PC-3 (cell line): ENCODE measurements around the gene SPCS3. TPM values are rescaled to one million over a fixed set of nuclear protein-coding genes. Genes with fewer than 3 reads are reported as not detected.

Experiments used
- ATAC-seq: fragments of 200-7000 bp; cut with Tn5 transposase; 2 replicates; pipeline ENCODE4 v1.9.1; 2020; ENCODE audit warnings: mild to moderate bottlenecking, moderate library complexity
- BruUV-seq: library from RNA; stranded (reverse); fragments of 400-500 nt; replicated peaks from 2 replicates; lab custom pipeline; 2021; lab: Mats Ljungman, UMichigan
- CTCF ChIA-PET: fragments of 300-600 bp; sonication (Branson Sonifier 250); formaldehyde crosslinking; loops from one replicate; lab custom pipeline; 2022; ENCODE audit warnings: antibody characterized with exemption; lab: Charles Lee
- POLR2A ChIA-PET: fragments of 300-600 bp; sonication (Branson Sonifier 250); formaldehyde crosslinking; loops from one replicate; lab custom pipeline; 2022; ENCODE audit warnings: antibody characterized with exemption; ENCODE audit not compliant: unreplicated experiment; lab: Charles Lee
- DNase-seq: peaks from one replicate; pipeline ENCODE4 v3.0.0-alpha.2; 2015
- H2AFZ ChIP-seq: fragments of 300-600 bp; sonication (generic); 2 replicates; pipeline ENCODE4 v1.6.0; 2016; ENCODE audit warnings: antibody characterized with exemption, low read length
- H3F3A ChIP-seq: fragments of 300-600 bp; sonication (generic); one replicate; pipeline ENCODE4 v1.6.0; 2017; ENCODE audit warnings: antibody characterized with exemption, low read length, control low read depth, mild to moderate bottlenecking; ENCODE audit not compliant: unreplicated experiment
- H3K27ac ChIP-seq: fragments of 300-600 bp; sonication (generic); 2 replicates; pipeline ENCODE4 v1.5.1; 2016; ENCODE audit warnings: mild to moderate bottlenecking, low read length
- H3K27me3 ChIP-seq: fragments of 300-600 bp; sonication (generic); 2 replicates; pipeline ENCODE4 v1.6.1; 2016; ENCODE audit warnings: low read length, mixed read lengths
- H3K36me3 ChIP-seq: fragments of 300-600 bp; sonication (generic); 2 replicates; pipeline ENCODE4 v1.6.1; 2016; ENCODE audit warnings: low read depth, mixed run types, low read length, mixed read lengths
- H3K4me1 ChIP-seq: fragments of 300-600 bp; sonication (generic); 2 replicates; pipeline ENCODE4 v1.5.1; 2016; ENCODE audit warnings: low read length; ENCODE audit not compliant: insufficient read depth
- H3K4me2 ChIP-seq: fragments of 300-600 bp; sonication (generic); 2 replicates; pipeline ENCODE4 v1.6.0; 2016; ENCODE audit warnings: low read length
- H3K4me3 ChIP-seq: fragments of 300-600 bp; sonication (generic); 2 replicates; pipeline ENCODE4 v1.5.1; 2016; ENCODE audit warnings: mild to moderate bottlenecking, low read length, mixed read lengths
- H3K79me2 ChIP-seq: fragments of 300-600 bp; sonication (generic); 2 replicates; pipeline ENCODE4 v1.6.1; 2017; ENCODE audit warnings: low read length, mixed read lengths
- H3K9ac ChIP-seq: fragments of 300-600 bp; sonication (generic); 2 replicates; pipeline ENCODE4 v1.6.0; 2016; ENCODE audit warnings: mild to moderate bottlenecking, low read length
- H3K9me2 ChIP-seq: fragments of 300-600 bp; sonication (generic); replicated peaks from 2 replicates; pipeline ENCODE4 v1.6.1; 2016; ENCODE audit warnings: mixed run types, low read length, mixed read lengths
- H3K9me3 ChIP-seq: fragments of 300-600 bp; sonication (generic); 2 replicates; pipeline ENCODE4 v1.6.1; 2016; ENCODE audit warnings: low read length, mixed read lengths
- H4K20me1 ChIP-seq: fragments of 300-600 bp; sonication (generic); 2 replicates; pipeline ENCODE4 v1.6.1; 2016; ENCODE audit warnings: low read length, mixed read lengths
- EZH2 ChIP-seq: fragments of 300-600 bp; sonication (generic); IDR thresholded peaks from one replicate; pipeline ENCODE4 v1.6.1; 2017; ENCODE audit warnings: antibody characterized with exemption, mild to moderate bottlenecking, low read length; ENCODE audit not compliant: unreplicated experiment
- EZH2phosphoT487 ChIP-seq: fragments of 300-600 bp; sonication (generic); IDR thresholded peaks from 2 replicates; pipeline ENCODE4 v1.6.1; 2018; ENCODE audit warnings: mild to moderate bottlenecking, antibody characterized with exemption, low read length, borderline replicate concordance
- intact Hi-C: fragments of 100-400 bp; cut with micrococcal nuclease; formaldehyde crosslinking; loops from 2 replicates; pipeline ENCODE4 v1.9.0; 2023
- total RNA-seq: library from RNA; depleted of rRNA; stranded (reverse); fragments of >200 nt; gene quantifications from 2 replicates; pipeline ENCODE4 v1.2.3, GENCODE V29; 2014; rRNA removed
- TF ChIP-seq, protein P1 (sequence below): fragments of 300-600 bp; sonication (generic); conservative IDR thresholded peaks from 2 replicates; pipeline ENCODE4 v1.5.1; 2017; ENCODE audit warnings: antibody characterized with exemption, low read depth, mild to moderate bottlenecking, low read length

The SPCS3 gene
- total RNA-seq, 1 experiment from 2014 or later, result 56.1 TPM

DNA sequence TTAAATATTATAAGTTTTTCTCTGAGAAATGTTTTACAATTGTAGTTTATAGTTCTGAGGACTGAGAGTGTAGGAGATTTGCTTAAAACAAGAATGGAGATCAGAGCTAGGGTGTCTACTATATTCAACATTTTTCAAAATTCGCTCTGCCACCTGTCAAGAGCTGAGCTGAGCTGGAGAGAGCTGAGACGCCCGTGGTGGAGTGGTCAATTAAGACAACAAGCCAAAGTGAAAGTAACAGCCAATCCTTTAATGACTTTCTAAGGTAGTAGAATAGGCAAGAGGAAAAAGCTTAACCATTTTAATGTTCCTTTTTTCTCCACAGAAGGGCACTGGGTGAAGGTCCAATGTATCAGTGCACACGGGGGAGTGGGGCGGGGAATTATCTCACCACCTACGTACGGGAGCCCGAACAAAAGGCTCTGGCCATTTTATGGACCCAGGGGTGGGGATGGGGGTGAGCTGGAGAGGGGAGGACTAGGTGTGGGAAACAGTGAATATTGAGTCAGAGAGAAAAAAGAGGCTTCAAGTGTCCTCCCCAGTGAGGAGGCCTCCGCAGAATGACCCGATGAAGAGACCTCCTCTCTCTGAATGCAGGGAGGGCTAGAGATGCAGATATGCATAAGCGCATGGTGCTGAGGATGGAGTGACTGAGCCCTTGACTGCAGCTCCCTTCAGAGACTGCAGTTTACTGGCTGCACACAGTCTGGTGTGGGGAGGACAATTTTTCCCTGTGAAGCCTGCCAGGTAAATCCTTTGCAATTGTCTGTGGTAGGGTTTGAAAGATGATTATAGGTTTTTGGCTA, 60.8 kb downstream of the SPCS3 start:
- Histone ChIP-seq H3K4me3 (no peak overlapping the region), H3K9ac (no peak overlapping the region), H4K20me1 (no peaks in the 10 kb centered on the region), H3K4me2 (no peak overlapping the region), H3K9me2 (no peaks in the 10 kb centered on the region; the same call in 1 of the 2 replicates), H3K36me3 (no peaks in the 10 kb centered on the region), H2AFZ (no peak overlapping the region), H3K79me2 (no peaks in the 10 kb centered on the region), H3K27ac (no peak overlapping the region), H3K9me3 (no peaks in the 10 kb centered on the region), H3K27me3 (no peaks in the 10 kb centered on the region), H3K4me1 (peaks cover 17% of the 10 kb centered on the region; the same call in 1 of the 2 replicates), H3F3A (no peaks in the 10 kb centered on the region)
- no peak for ATAC-seq
- no peak for DNase-seq
- ChIA-PET CTCF (interaction anchor here (0.6 to 1.1 kb wide), 2 partner anchors 667 kb away, joined by 3 read pairs; no protein-coding TSS in a partner anchor), POLR2A (no interaction called here)
- intact Hi-C loops, result no loop called here
- no TSS peak for BruUV-seq
- TF ChIP-seq EZH2phosphoT487 (no peak), EZH2 (no peak)
- TF ChIP-seq, protein P1, sequence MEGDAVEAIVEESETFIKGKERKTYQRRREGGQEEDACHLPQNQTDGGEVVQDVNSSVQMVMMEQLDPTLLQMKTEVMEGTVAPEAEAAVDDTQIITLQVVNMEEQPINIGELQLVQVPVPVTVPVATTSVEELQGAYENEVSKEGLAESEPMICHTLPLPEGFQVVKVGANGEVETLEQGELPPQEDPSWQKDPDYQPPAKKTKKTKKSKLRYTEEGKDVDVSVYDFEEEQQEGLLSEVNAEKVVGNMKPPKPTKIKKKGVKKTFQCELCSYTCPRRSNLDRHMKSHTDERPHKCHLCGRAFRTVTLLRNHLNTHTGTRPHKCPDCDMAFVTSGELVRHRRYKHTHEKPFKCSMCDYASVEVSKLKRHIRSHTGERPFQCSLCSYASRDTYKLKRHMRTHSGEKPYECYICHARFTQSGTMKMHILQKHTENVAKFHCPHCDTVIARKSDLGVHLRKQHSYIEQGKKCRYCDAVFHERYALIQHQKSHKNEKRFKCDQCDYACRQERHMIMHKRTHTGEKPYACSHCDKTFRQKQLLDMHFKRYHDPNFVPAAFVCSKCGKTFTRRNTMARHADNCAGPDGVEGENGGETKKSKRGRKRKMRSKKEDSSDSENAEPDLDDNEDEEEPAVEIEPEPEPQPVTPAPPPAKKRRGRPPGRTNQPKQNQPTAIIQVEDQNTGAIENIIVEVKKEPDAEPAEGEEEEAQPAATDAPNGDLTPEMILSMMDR, result no peak

Other genes starting within 250 kb of the SPCS3 start
- gene SPATA4, start 124.4 kb upstream of the SPCS3 start, total RNA-seq, result 0.15 TPM in 1 of 2 replicates, not detected in the other
- gene ASB5, start 50.7 kb upstream of the SPCS3 start, total RNA-seq, result not detected in 2 replicates